CD4-positive, alpha-beta memory T cell (primary cell): ENCODE measurements around the gene DCAF6. TPM values are rescaled to one million over a fixed set of nuclear protein-coding genes. Genes with fewer than 3 reads are reported as not detected.
"Not testable (repeated sequence)": the region's sequence is repeated elsewhere in the genome, so short reads cannot be mapped to it uniquely, and the experiment has no call there.

ENCODE experiments used
- CTCF ChIA-PET: fragments of 350-600 bp; sonication (Branson Sonifier 250); formaldehyde crosslinking; loops from one replicate; lab custom pipeline; 2021; ENCODE audit warnings: inconsistent platforms; ENCODE audit not compliant: partially characterized antibody; lab: Charles Lee
- POLR2A ChIA-PET: fragments of 350-600 bp; sonication (Branson Sonifier 250); formaldehyde crosslinking; loops from one replicate; lab custom pipeline; 2021; ENCODE audit not compliant: partially characterized antibody; lab: Charles Lee
- DNase-seq, 5 donors: peaks; one replicate each; pipeline versions ENCODE4 v3.0.0 to v3.0.0-alpha.2; 2020 to 2022; ENCODE audit warnings: mixed read lengths in 1 of 5
- H3K27ac ChIP-seq: one replicate; pipeline ENCODE4 v1.7.0; 2013; ENCODE audit warnings: low read depth, low read length
- H3K27me3 ChIP-seq: 2 replicates; pipeline ENCODE4 v1.7.0; 2013; ENCODE audit warnings: mild to moderate bottlenecking, low read length, moderate library complexity; ENCODE audit not compliant: insufficient read depth
- H3K36me3 ChIP-seq: 2 replicates; pipeline ENCODE4 v1.7.0; 2013; ENCODE audit warnings: mild to moderate bottlenecking, low read length, moderate library complexity; ENCODE audit not compliant: insufficient read depth
- H3K4me1 ChIP-seq: 2 replicates; pipeline ENCODE4 v1.7.0; 2013; ENCODE audit warnings: mild to moderate bottlenecking, low read length, moderate library complexity; ENCODE audit not compliant: insufficient read depth
- H3K4me3 ChIP-seq, 2 donors: one replicate each; pipeline ENCODE4 v1.7.0; 2013; ENCODE audit warnings: low read length in 2 of 2, mild to moderate bottlenecking in 1 of 2
- H3K9me3 ChIP-seq, 2 donors: one replicate each; pipeline ENCODE4 v1.7.0; 2013; ENCODE audit warnings: low read length in 2 of 2, control low read depth in 1 of 2; ENCODE audit not compliant: control insufficient read depth in 1 of 2
- H3K27ac Mint-ChIP-seq, 7 donors: one replicate each; pipeline ENCODE4 v1.8.0; 2020 to 2021; ENCODE audit warnings: mixed read lengths in 7 of 7, mild to moderate bottlenecking in 6 of 7, inconsistent platforms in 3 of 7, moderate library complexity in 3 of 7
- H3K27me3 Mint-ChIP-seq, 2 donors: one replicate each; pipeline ENCODE4 v1.8.0; 2020 to 2021; ENCODE audit warnings: mixed read lengths in 2 of 2
- H3K36me3 Mint-ChIP-seq, 2 donors: one replicate each; pipeline ENCODE4 v1.8.0; 2020 to 2021; ENCODE audit warnings: mixed read lengths in 2 of 2, inconsistent platforms in 1 of 2, mild to moderate bottlenecking in 1 of 2
- H3K4me1 Mint-ChIP-seq, 4 donors: one replicate each; pipeline ENCODE4 v1.8.0; 2020 to 2021; ENCODE audit warnings: mixed read lengths in 4 of 4, mild to moderate bottlenecking in 1 of 4
- H3K4me3 Mint-ChIP-seq, 8 donors: one replicate each; pipeline ENCODE4 v1.8.0; 2020 to 2021; ENCODE audit warnings: mixed read lengths in 8 of 8, mild to moderate bottlenecking in 7 of 8, moderate library complexity in 6 of 8, inconsistent platforms in 3 of 8
- H3K9me3 Mint-ChIP-seq, 8 donors: one replicate each; pipeline ENCODE4 v1.8.0; 2020 to 2021; ENCODE audit warnings: mixed read lengths in 8 of 8, mild to moderate bottlenecking in 5 of 8, inconsistent platforms in 3 of 8, moderate library complexity in 1 of 8
- intact Hi-C: fragments of 100-400 bp; cut with micrococcal nuclease; formaldehyde crosslinking; loops from one replicate; pipeline ENCODE4 v1.15.1; 2023
- polyA plus RNA-seq, 2 donors: library from polyadenylated mRNA; unstranded; fragments of 300-500 nt; fragmentation: Illumina TruSeq; gene quantifications; one replicate each; pipeline ENCODE4 v1.2.3, GENCODE V29; 2021
- total RNA-seq, 2 experiments: library from RNA; stranded (reverse); gene quantifications; one replicate each; pipeline ENCODE4 v1.2.3, GENCODE V29; 2021

The DCAF6 gene
- total and polyA plus RNA-seq, 4 experiments from 2014 or later = 8.1 to 29.2 (median 21.3) TPM

DNA sequence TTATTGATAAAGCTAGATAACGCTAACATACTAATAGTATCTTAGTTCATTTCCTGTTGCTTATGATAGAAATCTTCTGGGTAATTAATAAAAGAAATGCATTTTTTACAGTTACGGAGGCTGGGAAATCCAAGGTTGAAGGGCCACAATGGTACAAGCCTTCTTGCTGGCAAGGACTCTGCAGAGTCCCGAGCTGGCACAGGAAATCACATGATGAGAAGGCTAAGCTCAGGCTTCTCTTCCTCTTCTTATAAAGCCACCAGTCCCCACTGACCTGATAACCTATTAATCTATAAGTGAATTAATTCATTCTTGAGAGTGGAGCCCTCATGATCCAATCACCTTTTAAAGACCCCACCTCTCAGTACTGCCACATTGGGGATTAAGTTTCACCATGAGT lies 117.6 kb downstream of the DCAF6 start:
- DNase-seq = no peak
- H3K9me3 ChIP-seq = no peaks in the 10 kb centered on the region
- H3K27ac Mint-ChIP-seq = no peak overlapping the region
- H3K4me1 ChIP-seq = peaks cover 7% of the 10 kb centered on the region
- H3K27me3 Mint-ChIP-seq = no peaks in the 10 kb centered on the region
- H3K9me3 Mint-ChIP-seq = peaks cover 0 to 4% (median 0%) of the 10 kb centered on the region in 8 donors
- H3K27ac ChIP-seq = no peak overlapping the region
- no peak overlapping the region for H3K4me3 Mint-ChIP-seq
- peaks cover 0 to 4% (median 2%) of the 10 kb centered on the region in 4 donors for H3K4me1 Mint-ChIP-seq
- ChIA-PET POLR2A (no interaction called here), CTCF (no interaction called here)
- peaks cover 13 to 17% of the 10 kb centered on the region in 2 donors for H3K36me3 Mint-ChIP-seq
- intact Hi-C loops = no loop called here
- H3K27me3 ChIP-seq = no peaks in the 10 kb centered on the region
- no peaks in the 10 kb centered on the region for H3K36me3 ChIP-seq
- H3K4me3 ChIP-seq = no peak overlapping the region

DNA sequence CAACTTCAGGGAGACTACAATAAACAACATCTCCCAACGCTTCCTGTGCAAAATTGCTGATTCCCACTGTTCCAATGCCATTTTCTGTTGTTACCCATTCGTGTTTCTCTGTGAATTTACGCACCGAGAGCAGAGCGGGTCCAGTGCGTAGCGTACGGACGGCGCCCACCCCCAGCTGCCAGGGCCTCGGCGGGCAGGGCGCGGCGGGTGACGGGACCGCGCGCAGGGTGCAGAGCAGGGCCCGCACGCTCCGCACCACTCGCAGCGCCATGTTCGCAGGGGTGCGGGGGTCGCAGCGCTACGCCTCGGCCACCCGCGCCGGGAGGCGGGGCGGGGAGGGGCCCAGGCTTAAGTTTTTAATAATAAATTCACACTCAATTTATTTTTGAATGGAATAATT lies 119.7 kb downstream of the DCAF6 start:
- H3K4me3 ChIP-seq, H3K4me3 Mint-ChIP-seq, H3K36me3 ChIP-seq, H3K9me3 ChIP-seq, H3K27ac ChIP-seq, DNase-seq, H3K27ac Mint-ChIP-seq, H3K4me1 ChIP-seq, H3K27me3 Mint-ChIP-seq, POLR2A ChIA-PET, H3K27me3 ChIP-seq, intact Hi-C loops, H3K9me3 Mint-ChIP-seq, H3K4me1 Mint-ChIP-seq: not testable (repeated sequence)
- CTCF ChIA-PET = interaction anchor here (2.0 kb wide), 1 partner anchor 26 kb away, joined by 7 read pairs; no protein-coding TSS in a partner anchor
- H3K36me3 Mint-ChIP-seq = peaks cover 11 to 16% of the 10 kb centered on the region in 2 donors

GRCh38 chr1:168057355-168057754 lies 120.9 kb downstream of the DCAF6 start:
- no peaks in the 10 kb centered on the region for H3K36me3 ChIP-seq
- Mint-ChIP-seq H3K36me3 (peaks cover 11 to 16% of the 10 kb centered on the region in 2 donors), H3K27ac (no peak overlapping the region), H3K27me3 (no peaks in the 10 kb centered on the region), H3K4me1 (peaks cover 0 to 4% (median 2%) of the 10 kb centered on the region in 4 donors), H3K9me3 (peaks cover 0 to 4% (median 0%) of the 10 kb centered on the region in 8 donors), H3K4me3 (no peak overlapping the region)
- H3K4me1 ChIP-seq = peaks cover 7% of the 10 kb centered on the region
- H3K9me3 ChIP-seq = no peaks in the 10 kb centered on the region
- intact Hi-C loops = no loop called here
- CTCF ChIA-PET = interaction anchor here (2.0 kb wide), 1 partner anchor 25 kb away, joined by 7 read pairs; no protein-coding TSS in a partner anchor
- no peak overlapping the region for H3K27ac ChIP-seq
- H3K27me3 ChIP-seq = no peaks in the 10 kb centered on the region
- H3K4me3 ChIP-seq = no peak overlapping the region
- DNase-seq = no peak
- POLR2A ChIA-PET = no interaction called here

DNA sequence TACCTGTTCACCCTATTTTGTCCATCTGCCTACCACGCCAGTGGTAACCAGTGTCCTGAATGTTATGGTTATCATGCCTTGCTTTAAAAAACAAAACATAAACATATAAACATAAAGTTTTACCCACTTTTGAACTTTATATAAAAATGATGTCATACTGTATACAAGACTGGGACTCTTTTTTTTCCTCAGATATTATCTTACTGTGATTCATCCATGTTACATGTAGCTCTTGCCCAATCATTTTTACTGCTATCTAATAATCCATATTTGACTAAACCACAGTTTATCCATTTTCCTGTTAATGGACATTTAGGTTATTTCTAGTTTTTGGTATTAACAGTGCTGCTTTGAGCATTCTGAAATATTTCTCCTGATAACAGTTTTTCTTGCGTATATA lies 121.4 kb downstream of the DCAF6 start:
- Histone ChIP-seq H3K36me3 (no peaks in the 10 kb centered on the region), H3K9me3 (no peaks in the 10 kb centered on the region), H3K4me3 (no peak overlapping the region), H3K27ac (no peak overlapping the region), H3K27me3 (no peaks in the 10 kb centered on the region), H3K4me1 (peaks cover 7% of the 10 kb centered on the region)
- ChIA-PET CTCF (interaction anchor here (2.0 kb wide), 1 partner anchor 24 kb away, joined by 7 read pairs; no protein-coding TSS in a partner anchor), POLR2A (no interaction called here)
- DNase-seq = no peak
- Mint-ChIP-seq H3K4me1 (peaks cover 0 to 4% (median 2%) of the 10 kb centered on the region in 4 donors), H3K9me3 (peaks cover 0 to 4% (median 0%) of the 10 kb centered on the region in 8 donors), H3K27ac (no peak overlapping the region), H3K27me3 (no peaks in the 10 kb centered on the region), H3K4me3 (no peak overlapping the region), H3K36me3 (peaks cover 10 to 16% of the 10 kb centered on the region in 2 donors)
- intact Hi-C loops = no loop called here

DNA sequence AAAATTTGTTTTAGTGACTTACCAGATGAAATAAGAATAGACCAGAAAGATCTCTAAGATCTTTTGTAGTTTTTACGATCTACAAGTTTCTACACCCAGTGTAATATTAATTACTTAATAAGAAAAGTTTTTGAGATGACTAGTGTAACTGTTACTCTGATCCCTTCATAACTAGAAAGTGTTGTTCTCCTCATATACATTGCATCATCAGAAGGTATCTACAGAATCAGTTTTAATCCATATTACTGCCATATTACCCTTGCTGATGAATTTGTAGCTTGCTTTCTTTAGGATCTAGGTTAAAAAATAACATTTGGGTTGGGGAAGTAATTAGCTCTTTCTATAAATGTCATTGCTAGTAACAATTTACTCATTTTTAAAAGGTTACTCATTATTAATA lies 127.7 kb downstream of the DCAF6 start:
- H3K27ac ChIP-seq = no peak overlapping the region
- POLR2A ChIA-PET = no interaction called here
- intact Hi-C loops = no loop called here

DNA sequence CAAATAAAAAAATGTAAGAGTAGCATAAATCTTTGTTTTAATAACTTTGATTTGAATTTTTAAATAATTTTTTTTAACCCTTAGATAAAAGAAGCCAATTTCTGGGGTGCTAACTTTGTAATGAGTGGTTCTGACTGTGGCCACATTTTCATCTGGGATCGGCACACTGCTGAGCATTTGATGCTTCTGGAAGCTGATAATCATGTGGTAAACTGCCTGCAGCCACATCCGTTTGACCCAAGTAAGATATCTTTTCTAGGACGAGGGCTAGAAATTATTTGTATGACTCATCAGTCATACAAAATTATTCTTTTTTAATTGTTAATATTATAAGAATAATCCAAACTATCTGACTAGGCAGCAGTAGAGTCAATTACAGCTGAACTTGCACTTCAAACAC lies 129.0 kb downstream of the DCAF6 start:
- no peak overlapping the region for H3K27ac Mint-ChIP-seq
- ChIA-PET POLR2A (no interaction called here), CTCF (interaction anchor here (4.2 kb wide), 1 partner anchor 18 kb away, joined by 30 read pairs; no protein-coding TSS in a partner anchor)
- no peaks in the 10 kb centered on the region for H3K9me3 Mint-ChIP-seq
- no peaks in the 10 kb centered on the region for H3K27me3 Mint-ChIP-seq
- H3K4me3 Mint-ChIP-seq = no peak overlapping the region
- H3K4me1 ChIP-seq = no peaks in the 10 kb centered on the region
- DNase-seq = no peak
- H3K27me3 ChIP-seq = no peaks in the 10 kb centered on the region
- no peak overlapping the region for H3K4me3 ChIP-seq
- no peaks in the 10 kb centered on the region for H3K4me1 Mint-ChIP-seq
- H3K9me3 ChIP-seq = no peaks in the 10 kb centered on the region
- peaks cover 21% of the 10 kb centered on the region for H3K36me3 ChIP-seq
- intact Hi-C loops = no loop called here
- no peak overlapping the region for H3K27ac ChIP-seq
- peaks cover 36 to 38% of the 10 kb centered on the region in 2 donors for H3K36me3 Mint-ChIP-seq

More for the DNA sequence above, 127.7 kb downstream of the DCAF6 start:
- Mint-ChIP-seq H3K4me1 (no peaks in the 10 kb centered on the region), H3K27ac (no peak overlapping the region), H3K27me3 (no peaks in the 10 kb centered on the region), H3K36me3 (peaks cover 30 to 39% of the 10 kb centered on the region in 2 donors), H3K4me3 (no peak overlapping the region), H3K9me3 (no peaks in the 10 kb centered on the region)
- no peaks in the 10 kb centered on the region for H3K4me1 ChIP-seq
- no peak overlapping the region for H3K4me3 ChIP-seq
- no peak for DNase-seq
- peaks cover 14% of the 10 kb centered on the region for H3K36me3 ChIP-seq
- CTCF ChIA-PET = interaction anchor here (4.2 kb wide), 1 partner anchor 19 kb away, joined by 30 read pairs; no protein-coding TSS in a partner anchor
- no peaks in the 10 kb centered on the region for H3K27me3 ChIP-seq
- no peaks in the 10 kb centered on the region for H3K9me3 ChIP-seq

- no peaks in the 10 kb centered on the region for H3K4me1 Mint-ChIP-seq
- Histone ChIP-seq H3K4me1 (no peaks in the 10 kb centered on the region), H3K9me3 (no peaks in the 10 kb centered on the region), H3K36me3 (peaks cover 23% of the 10 kb centered on the region), H3K27ac (no peak overlapping the region), H3K4me3 (no peak overlapping the region), H3K27me3 (no peaks in the 10 kb centered on the region)
- no peaks in the 10 kb centered on the region for H3K9me3 Mint-ChIP-seq
- no peak overlapping the region for H3K27ac Mint-ChIP-seq
- POLR2A ChIA-PET = no interaction called here
- no peaks in the 10 kb centered on the region for H3K27me3 Mint-ChIP-seq
- intact Hi-C loops = no loop called here
- CTCF ChIA-PET = interaction anchor here (1.6 kb wide), 1 partner anchor 13 kb away, joined by 14 read pairs; no protein-coding TSS in a partner anchor
- no peak for DNase-seq
- H3K36me3 Mint-ChIP-seq = peaks cover 53 to 54% of the 10 kb centered on the region in 2 donors
- H3K4me3 Mint-ChIP-seq = no peak overlapping the region
Observed at GRCh38 chr1:168069384-168069783, 132.9 kb downstream of the DCAF6 start.
